GM12873 (cell line): ENCODE results near the gene RIMKLA.

Experiments
- TF ChIP-seq, protein P1 (sequence below): IDR thresholded peaks from 2 replicates; pipeline ENCODE4 v1.5.1; 2012; ENCODE audit warnings: low read depth, mild to moderate bottlenecking, moderate library complexity, low read length, control low read depth; ENCODE audit not compliant: insufficient read depth; ENCODE audit errors: missing control alignments

Gene RIMKLA

GRCh38 chr1:42449256-42449655 lies 68.7 kb downstream of the RIMKLA start:
- TF ChIP-seq, protein P1, sequence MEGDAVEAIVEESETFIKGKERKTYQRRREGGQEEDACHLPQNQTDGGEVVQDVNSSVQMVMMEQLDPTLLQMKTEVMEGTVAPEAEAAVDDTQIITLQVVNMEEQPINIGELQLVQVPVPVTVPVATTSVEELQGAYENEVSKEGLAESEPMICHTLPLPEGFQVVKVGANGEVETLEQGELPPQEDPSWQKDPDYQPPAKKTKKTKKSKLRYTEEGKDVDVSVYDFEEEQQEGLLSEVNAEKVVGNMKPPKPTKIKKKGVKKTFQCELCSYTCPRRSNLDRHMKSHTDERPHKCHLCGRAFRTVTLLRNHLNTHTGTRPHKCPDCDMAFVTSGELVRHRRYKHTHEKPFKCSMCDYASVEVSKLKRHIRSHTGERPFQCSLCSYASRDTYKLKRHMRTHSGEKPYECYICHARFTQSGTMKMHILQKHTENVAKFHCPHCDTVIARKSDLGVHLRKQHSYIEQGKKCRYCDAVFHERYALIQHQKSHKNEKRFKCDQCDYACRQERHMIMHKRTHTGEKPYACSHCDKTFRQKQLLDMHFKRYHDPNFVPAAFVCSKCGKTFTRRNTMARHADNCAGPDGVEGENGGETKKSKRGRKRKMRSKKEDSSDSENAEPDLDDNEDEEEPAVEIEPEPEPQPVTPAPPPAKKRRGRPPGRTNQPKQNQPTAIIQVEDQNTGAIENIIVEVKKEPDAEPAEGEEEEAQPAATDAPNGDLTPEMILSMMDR = no peak

GRCh38 chr1:42450061-42450460 lies 69.5 kb downstream of the RIMKLA start:
- TF ChIP-seq, protein P1 = no peak

GRCh38 chr1:42453386-42453785 lies 72.8 kb downstream of the RIMKLA start:
- TF ChIP-seq, protein P1 = no peak

- TF ChIP-seq, protein P1 = no peak
Observed at GRCh38 chr1:42454403-42454802, 73.8 kb downstream of the RIMKLA start.

- TF ChIP-seq, protein P1 = peak; percentile 41
Observed at GRCh38 chr1:42456010-42456753, 75.6 kb downstream of the RIMKLA start, which contains the start of the genes PPCS and ZMYND12. Gene PPCS, plus strand, starts transcription at chr1:42456543. Its CDS starts 23 bp downstream, at chr1:42456566. Gene ZMYND12, minus strand, starts transcription at chr1:42456022. Its CDS starts 25 bp downstream, at chr1:42455997.

GRCh38 chr1:42456754-42457089 lies 76.1 kb downstream of the RIMKLA start:
- TF ChIP-seq, protein P1 = no peak

GRCh38 chr1:42461196-42461595 lies 80.6 kb downstream of the RIMKLA start:
- TF ChIP-seq, protein P1 = no peak
